Mucosa of descending colon (tissue), 3 donors: ENCODE measurements around the gene ROBO1. TPM values are rescaled to one million over a fixed set of nuclear protein-coding genes. Genes with fewer than 3 reads are reported as not detected.

Experiments
- ATAC-seq: fragments of 200-7000 bp; cut with Tn5 transposase; one replicate; pipeline ENCODE4 v1.9.1; 2020; ENCODE audit warnings: mild to moderate bottlenecking, moderate library complexity
- DNase-seq, 3 donors: peaks; one replicate each; pipeline ENCODE4 v3.0.0-alpha.2; 2020
- H3K36me3 ChIP-seq: fragments of 200-600 bp; one replicate; pipeline ENCODE4 v1.8.0; 2021; ENCODE audit warnings: low read depth, mild to moderate bottlenecking
- H3K4me1 ChIP-seq: fragments of 200-600 bp; one replicate; pipeline ENCODE4 v1.8.0; 2021; ENCODE audit warnings: low read depth, mild to moderate bottlenecking
- H3K4me3 ChIP-seq: fragments of 200-600 bp; one replicate; pipeline ENCODE4 v1.8.0; 2021; ENCODE audit warnings: mild to moderate bottlenecking
- H3K9me3 ChIP-seq: fragments of 200-600 bp; one replicate; pipeline ENCODE4 v1.8.0; 2021; ENCODE audit warnings: mild to moderate bottlenecking
- intact Hi-C, 2 donors: fragments of 100-400 bp; cut with DNase I in 1 of 2; cut with micrococcal nuclease in 1 of 2; formaldehyde crosslinking; loops; one replicate each; pipeline versions ENCODE4 v1.11.0 to v1.11.1; 2022; cut with DNase I, micrococcal nuclease
- total RNA-seq, 3 donors: library from RNA; stranded (reverse); fragmentation: NEBNext Ultra II Directional in 2 of 3; extraction: Animal tissue kit (Norgen Biotek cat#: 25700) in 2 of 3; gene quantifications; one replicate each; pipeline versions ENCODE4 v1.2.1 to v1.2.4, GENCODE V29; 2021 to 2023
- TF ChIP-seq, protein P1 (sequence below): fragments of 200-600 bp; IDR thresholded peaks from one replicate; pipeline ENCODE4 v1.8.0; 2022; ENCODE audit warnings: antibody characterized with exemption, mild to moderate bottlenecking
- donor health status: DM: no; HTN: no; CAD: no; lungs with moderate emphysema.
- donor health status: DM: no; HTN: no; CAD: no.
- donor health status: DM: no; HTN: yes; CAD: no.

The ROBO1 gene
- total RNA-seq, 3 donors from 2014 or later = 4.3 to 22.7 (median 10.1) TPM

DNA sequence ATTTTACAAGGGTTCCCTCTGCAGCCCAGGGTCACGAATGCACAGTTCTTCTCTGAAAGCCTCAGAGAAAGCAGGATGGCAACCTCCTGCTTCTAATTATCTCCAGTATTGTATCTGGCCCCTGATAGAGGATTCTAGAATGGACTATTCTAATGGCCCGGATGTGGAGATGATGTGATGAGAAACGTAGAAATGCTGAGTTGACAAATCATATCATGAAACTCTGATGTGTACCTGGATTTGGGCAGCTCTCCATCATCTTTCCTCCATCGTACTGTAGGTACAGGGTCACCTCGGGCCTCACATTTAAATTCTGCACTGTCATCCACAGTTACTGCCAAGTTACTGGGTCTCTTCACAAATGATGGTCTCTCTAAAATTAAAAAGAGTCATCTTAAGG lies 1050.8 kb downstream of the ROBO1 start:
- H3K9me3 ChIP-seq = no peaks in the 10 kb centered on the region
- TF ChIP-seq, protein P1, sequence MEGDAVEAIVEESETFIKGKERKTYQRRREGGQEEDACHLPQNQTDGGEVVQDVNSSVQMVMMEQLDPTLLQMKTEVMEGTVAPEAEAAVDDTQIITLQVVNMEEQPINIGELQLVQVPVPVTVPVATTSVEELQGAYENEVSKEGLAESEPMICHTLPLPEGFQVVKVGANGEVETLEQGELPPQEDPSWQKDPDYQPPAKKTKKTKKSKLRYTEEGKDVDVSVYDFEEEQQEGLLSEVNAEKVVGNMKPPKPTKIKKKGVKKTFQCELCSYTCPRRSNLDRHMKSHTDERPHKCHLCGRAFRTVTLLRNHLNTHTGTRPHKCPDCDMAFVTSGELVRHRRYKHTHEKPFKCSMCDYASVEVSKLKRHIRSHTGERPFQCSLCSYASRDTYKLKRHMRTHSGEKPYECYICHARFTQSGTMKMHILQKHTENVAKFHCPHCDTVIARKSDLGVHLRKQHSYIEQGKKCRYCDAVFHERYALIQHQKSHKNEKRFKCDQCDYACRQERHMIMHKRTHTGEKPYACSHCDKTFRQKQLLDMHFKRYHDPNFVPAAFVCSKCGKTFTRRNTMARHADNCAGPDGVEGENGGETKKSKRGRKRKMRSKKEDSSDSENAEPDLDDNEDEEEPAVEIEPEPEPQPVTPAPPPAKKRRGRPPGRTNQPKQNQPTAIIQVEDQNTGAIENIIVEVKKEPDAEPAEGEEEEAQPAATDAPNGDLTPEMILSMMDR = no peak
- no peaks in the 10 kb centered on the region for H3K4me1 ChIP-seq
- DNase-seq = no peak
- no peaks in the 10 kb centered on the region for H3K36me3 ChIP-seq
- no peak overlapping the region for H3K4me3 ChIP-seq
- ATAC-seq = no peak
- intact Hi-C loops = no loop called here

DNA sequence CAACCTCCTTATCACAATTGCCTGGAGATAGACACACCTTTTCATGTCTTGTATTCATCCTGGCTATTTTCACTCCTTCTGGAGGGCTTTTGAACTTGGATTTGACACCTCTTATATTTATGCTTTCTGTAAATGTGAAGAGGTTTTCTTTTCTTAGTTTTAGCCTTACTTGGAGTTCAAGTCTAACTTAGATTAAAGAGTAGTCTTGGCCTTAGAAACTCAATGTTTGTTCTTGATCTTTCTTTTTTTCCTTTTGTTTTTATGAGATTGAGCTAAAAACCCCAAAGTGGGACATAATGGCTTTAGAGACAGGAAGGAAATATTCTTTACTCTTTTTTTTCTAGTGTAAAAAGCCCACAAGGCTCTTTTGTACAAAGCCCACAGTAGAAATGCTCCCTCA lies 1054.9 kb downstream of the ROBO1 start:
- H3K4me3 ChIP-seq = no peak overlapping the region
- TF ChIP-seq, protein P1 = no peak
- no peaks in the 10 kb centered on the region for H3K9me3 ChIP-seq
- DNase-seq (no peak), ATAC-seq (no peak)
- intact Hi-C loops = no loop called here
- no peaks in the 10 kb centered on the region for H3K4me1 ChIP-seq
- no peaks in the 10 kb centered on the region for H3K36me3 ChIP-seq

DNA sequence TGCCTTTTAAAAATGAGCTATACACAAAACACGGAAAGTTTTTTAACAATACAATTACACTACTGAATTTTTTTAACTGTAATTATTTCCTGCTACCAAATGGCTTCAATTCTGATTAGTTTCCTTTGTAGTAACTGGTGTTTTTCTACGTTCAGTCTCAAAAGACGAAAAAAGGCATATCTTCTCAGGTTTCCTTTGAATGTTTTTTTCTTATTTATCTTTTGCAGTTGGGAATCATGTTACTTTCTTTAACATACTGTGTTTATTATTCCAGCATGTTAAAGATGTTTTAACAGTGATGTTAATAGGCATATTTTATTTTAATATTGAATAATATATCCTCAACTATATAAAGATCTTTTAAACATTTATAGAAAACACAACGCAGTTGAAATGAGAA lies 1055.5 kb downstream of the ROBO1 start:
- H3K4me3 ChIP-seq = no peak overlapping the region
- no peak for DNase-seq
- intact Hi-C loops = no loop called here
- no peaks in the 10 kb centered on the region for H3K36me3 ChIP-seq
- TF ChIP-seq, protein P1 = no peak
- no peak for ATAC-seq
- H3K4me1 ChIP-seq = no peaks in the 10 kb centered on the region
- H3K9me3 ChIP-seq = no peaks in the 10 kb centered on the region

- intact Hi-C loops = no loop called here
- TF ChIP-seq, protein P1 = no peak
- H3K9me3 ChIP-seq = no peaks in the 10 kb centered on the region
- no peaks in the 10 kb centered on the region for H3K36me3 ChIP-seq
- no peak overlapping the region for H3K4me3 ChIP-seq
- no peak for DNase-seq
- ATAC-seq = no peak
- no peaks in the 10 kb centered on the region for H3K4me1 ChIP-seq
Observed at GRCh38 chr3:78708565-78709073, 1059.2 kb downstream of the ROBO1 start.

DNA sequence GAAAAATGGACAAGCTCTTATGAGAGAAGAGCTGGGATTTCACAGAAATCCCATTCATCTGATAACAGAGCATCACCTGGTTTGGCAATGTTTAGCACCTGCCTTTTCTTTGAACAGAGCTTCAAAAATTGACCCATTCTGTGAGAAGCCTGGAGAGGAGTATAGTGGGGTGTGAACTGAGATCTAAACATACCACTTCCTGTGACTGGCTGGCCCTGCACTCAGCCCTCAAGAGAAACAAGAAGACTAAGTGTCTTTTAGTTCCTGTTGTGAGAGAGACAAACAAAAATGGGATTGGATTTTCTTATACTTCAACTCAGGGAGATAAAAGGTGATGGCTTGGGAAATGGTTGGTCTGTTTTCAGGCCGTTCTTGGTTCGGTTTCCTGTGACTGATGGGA lies 1060.2 kb downstream of the ROBO1 start:
- H3K4me1 ChIP-seq = no peaks in the 10 kb centered on the region
- no peaks in the 10 kb centered on the region for H3K9me3 ChIP-seq
- TF ChIP-seq, protein P1 = no peak
- DNase-seq (no peak), ATAC-seq (no peak)
- intact Hi-C loops = no loop called here
- no peak overlapping the region for H3K4me3 ChIP-seq
- no peaks in the 10 kb centered on the region for H3K36me3 ChIP-seq
